GM18909 (cell line): Measurements from ENCODE around the gene PXYLP1.

Source experiments
- ATAC-seq: cut with Tn5 transposase; IDR thresholded peaks from one replicate; pipeline ENCODE4 v1.9.1; 2021; ENCODE audit warnings: mild to moderate bottlenecking; ENCODE audit not compliant: unreplicated experiment, poor library complexity

PXYLP1 gene

GRCh38 chr3:141337523-141337854 lies 105.9 kb downstream of the PXYLP1 start:
- no peak for ATAC-seq

GRCh38 chr3:141337991-141338390 lies 106.4 kb downstream of the PXYLP1 start:
- ATAC-seq = no peak

GRCh38 chr3:141338881-141339280 lies 107.3 kb downstream of the PXYLP1 start:
- no peak for ATAC-seq

- ATAC-seq = no peak
Measured at GRCh38 chr3:141341536-141341935, 109.9 kb downstream of the PXYLP1 start.

- ATAC-seq = no peak
Measured at GRCh38 chr3:141342386-141342785, 110.8 kb downstream of the PXYLP1 start.

GRCh38 chr3:141343077-141343476 lies 111.5 kb downstream of the PXYLP1 start:
- ATAC-seq = no peak

GRCh38 chr3:141343865-141344271 lies 112.2 kb downstream of the PXYLP1 start:
- ATAC-seq = no peak
